Kidney tubule cell (primary cell): ENCODE measurements around the gene PRTN3.
"Not testable (repeated sequence)": the region's sequence is repeated elsewhere in the genome, so short reads cannot be mapped to it uniquely, and the experiment has no call there.

Experiments used
- DNase-seq: peaks from one replicate; pipeline ENCODE4 v3.0.0-alpha.2; 2018; ENCODE audit warnings: low spot score

PRTN3 gene

GRCh38 chr19:845707-846521 lies 5.1 kb downstream of the PRTN3 start:
- no peak for DNase-seq

- DNase-seq: no peak
Measured at GRCh38 chr19:848386-848921, 7.7 kb downstream of the PRTN3 start.

- DNase-seq: not testable (repeated sequence)
Measured at GRCh38 chr19:849195-849594, 8.4 kb downstream of the PRTN3 start.

GRCh38 chr19:850221-850978 lies 9.6 kb downstream of the PRTN3 start:
- peak; percentile 21 for DNase-seq

- DNase-seq: no peak
Measured at GRCh38 chr19:850979-851335, 10.2 kb downstream of the PRTN3 start.

- DNase-seq: no peak
Measured at GRCh38 chr19:852136-853013, 11.6 kb downstream of the PRTN3 start, which contains the start of gene ELANE. ELANE (plus strand) TSS chr19:852303; CDS start chr19:852329, 26 bp downstream.

- no peak for DNase-seq
Measured at GRCh38 chr19:853014-853585, 12.3 kb downstream of the PRTN3 start.

- DNase-seq: not testable (repeated sequence)
Measured at GRCh38 chr19:853614-854220, 12.9 kb downstream of the PRTN3 start.

- DNase-seq: no peak
Measured at GRCh38 chr19:854549-854948, 13.8 kb downstream of the PRTN3 start.

GRCh38 chr19:855142-855541 lies 14.3 kb downstream of the PRTN3 start:
- no peak for DNase-seq

- no peak for DNase-seq
Measured at GRCh38 chr19:855566-856120, 14.8 kb downstream of the PRTN3 start.

GRCh38 chr19:858284-858683 lies 17.5 kb downstream of the PRTN3 start:
- no peak for DNase-seq

GRCh38 chr19:858868-859843 lies 18.4 kb downstream of the PRTN3 start, which contains the start of gene CFD:
CFD (plus strand) TSS chr19:859664; CDS start chr19:859690, 26 bp downstream.
- DNase-seq: no peak

- no peak for DNase-seq
Measured at GRCh38 chr19:861141-861755, 20.4 kb downstream of the PRTN3 start.

GRCh38 chr19:861756-862580 lies 21.2 kb downstream of the PRTN3 start:
- peak; percentile 39 for DNase-seq

- peak; percentile 43 for DNase-seq
Measured at GRCh38 chr19:862581-863314, 21.9 kb downstream of the PRTN3 start.

GRCh38 chr19:863315-863620 lies 22.5 kb downstream of the PRTN3 start:
- no peak for DNase-seq
